Measurements from ENCODE around the gene PSMG4. TPM values are rescaled to one million over a fixed set of nuclear protein-coding genes. Genes with fewer than 3 reads are reported as not detected.
A peak's percentile ranks its signal among the peaks of the same experiment; 100 is the strongest.

The PSMG4 gene
- total and polyA plus RNA-seq, 12 donors: 8.1 to 38.6 (median 10.3) TPM

DNA sequence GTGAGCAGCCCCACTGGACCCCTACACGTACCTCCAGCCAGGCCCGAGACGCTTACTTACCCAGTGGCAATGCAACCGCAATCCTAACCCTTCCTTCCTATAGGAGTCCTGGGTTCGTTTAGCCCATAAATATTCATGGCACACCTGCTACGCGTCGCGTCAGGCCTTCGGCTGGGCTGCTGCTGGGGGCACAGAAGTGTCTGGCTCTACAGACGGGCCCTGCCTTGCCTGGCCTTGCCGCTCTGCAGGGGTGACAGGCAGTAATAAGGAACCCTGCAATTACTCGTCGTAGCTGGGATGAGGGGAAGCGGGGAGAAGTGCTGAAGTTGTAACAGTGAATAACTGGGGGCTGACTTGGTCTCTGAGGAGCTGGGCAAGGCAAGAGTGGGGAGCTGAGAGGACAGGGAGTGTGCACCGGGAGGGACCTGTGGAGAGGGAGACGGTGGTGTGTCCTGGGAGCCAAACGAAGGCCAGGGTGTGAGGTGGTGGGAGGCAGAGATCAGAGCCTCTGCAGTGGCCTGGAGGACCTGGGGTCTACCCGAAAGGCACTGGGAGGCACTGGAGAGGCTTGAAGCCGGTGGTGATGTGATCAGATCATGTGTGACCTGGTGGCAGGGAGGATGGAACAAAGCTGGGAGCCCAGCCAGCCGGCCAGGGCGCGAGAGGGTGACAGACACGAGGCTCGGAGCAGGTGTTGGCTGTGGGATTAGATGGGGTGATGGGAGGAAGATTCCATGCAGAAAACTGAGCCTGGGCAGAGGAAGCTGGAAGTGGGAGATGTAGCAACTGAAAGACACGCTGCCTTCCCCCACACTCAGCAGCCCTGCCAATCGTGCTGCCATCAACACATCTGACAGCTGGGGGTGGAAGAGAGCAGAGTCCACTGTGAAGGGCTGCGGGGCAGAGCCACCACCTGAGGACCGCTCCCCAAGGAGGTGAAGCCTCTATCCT, 36.4 kb downstream of the PSMG4 start:
- H3K9me3 ChIP-seq: no peaks in the 10 kb centered on the region
- H3K27me3 ChIP-seq: peaks cover 0 to 6% (median 0%) of the 10 kb centered on the region in 7 donors
- TF ChIP-seq, protein P1, sequence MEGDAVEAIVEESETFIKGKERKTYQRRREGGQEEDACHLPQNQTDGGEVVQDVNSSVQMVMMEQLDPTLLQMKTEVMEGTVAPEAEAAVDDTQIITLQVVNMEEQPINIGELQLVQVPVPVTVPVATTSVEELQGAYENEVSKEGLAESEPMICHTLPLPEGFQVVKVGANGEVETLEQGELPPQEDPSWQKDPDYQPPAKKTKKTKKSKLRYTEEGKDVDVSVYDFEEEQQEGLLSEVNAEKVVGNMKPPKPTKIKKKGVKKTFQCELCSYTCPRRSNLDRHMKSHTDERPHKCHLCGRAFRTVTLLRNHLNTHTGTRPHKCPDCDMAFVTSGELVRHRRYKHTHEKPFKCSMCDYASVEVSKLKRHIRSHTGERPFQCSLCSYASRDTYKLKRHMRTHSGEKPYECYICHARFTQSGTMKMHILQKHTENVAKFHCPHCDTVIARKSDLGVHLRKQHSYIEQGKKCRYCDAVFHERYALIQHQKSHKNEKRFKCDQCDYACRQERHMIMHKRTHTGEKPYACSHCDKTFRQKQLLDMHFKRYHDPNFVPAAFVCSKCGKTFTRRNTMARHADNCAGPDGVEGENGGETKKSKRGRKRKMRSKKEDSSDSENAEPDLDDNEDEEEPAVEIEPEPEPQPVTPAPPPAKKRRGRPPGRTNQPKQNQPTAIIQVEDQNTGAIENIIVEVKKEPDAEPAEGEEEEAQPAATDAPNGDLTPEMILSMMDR (IDR thresholded peaks at IDR 0.05): peak in 2 of 9 donors; percentile 14 to 26
- intact Hi-C loops (cut with DNase I): loop anchor here in 2 of 10 donors (5.0 to 10.0 kb wide), 2 partner anchors 160 to 162 kb away; partner anchors contain the start of gene SLC22A23 (in 2 of the 2)
- ATAC-seq (peak in 7 of 8 donors; percentile 25 to 80 (median 41)), DNase-seq (no peak)
- H3K36me3 ChIP-seq: no peaks in the 10 kb centered on the region
- 58 to 63% methylated on average over 29 of the region's 29 CpGs for WGBS, 2 donors
- no peak overlapping the region for H3K27ac ChIP-seq
- no peak overlapping the region for H3K4me3 ChIP-seq
- H3K4me1 ChIP-seq: peaks cover 0 to 30% (median 5%) of the 10 kb centered on the region in 9 donors

DNA sequence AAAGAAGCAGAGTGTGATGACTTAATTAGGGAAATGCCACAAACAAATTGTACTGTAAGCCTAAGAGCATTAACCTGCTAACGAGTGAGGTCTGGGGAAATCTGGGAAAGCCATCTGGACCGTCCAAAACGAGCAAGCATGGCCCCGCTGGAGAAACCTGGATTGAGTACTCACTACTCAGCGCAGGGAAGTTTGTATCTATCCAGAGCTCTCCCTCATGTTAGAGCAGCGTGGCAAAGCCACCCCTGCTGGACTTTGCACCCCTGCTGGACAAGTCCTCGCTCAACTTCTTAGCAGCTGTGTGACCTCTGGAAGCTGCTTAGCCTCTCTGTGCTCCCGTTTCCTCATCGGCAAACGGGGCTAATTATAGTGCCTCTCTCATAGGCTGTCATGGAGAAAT, 37.3 kb downstream of the PSMG4 start:
- Histone ChIP-seq H3K27ac (no peak overlapping the region), H3K9me3 (no peaks in the 10 kb centered on the region), H3K36me3 (no peaks in the 10 kb centered on the region), H3K4me3 (no peak overlapping the region), H3K27me3 (peaks cover 0 to 6% (median 0%) of the 10 kb centered on the region in 7 donors), H3K4me1 (peaks cover 0 to 30% (median 5%) of the 10 kb centered on the region in 9 donors)
- TF ChIP-seq, protein P1 (IDR thresholded peaks at IDR 0.05): no peak
- ATAC-seq (no peak), DNase-seq (no peak)
- intact Hi-C loops (cut with DNase I): loop anchor here in 1 of 10 donors (10.0 kb wide), 1 partner anchor 159 kb away; the partner anchor contains the start of gene SLC22A23
- 75 to 76% methylated on average over 10 of the region's 10 CpGs for WGBS, 2 donors

- H3K27ac ChIP-seq: no peak overlapping the region
- H3K36me3 ChIP-seq: no peaks in the 10 kb centered on the region
- H3K27me3 ChIP-seq: peaks cover 0 to 6% (median 0%) of the 10 kb centered on the region in 7 donors
- ATAC-seq (no peak), DNase-seq (no peak)
- no peak overlapping the region for H3K4me3 ChIP-seq
- WGBS, 2 donors: 86 to 92% methylated on average over 11 of the region's 11 CpGs
- TF ChIP-seq, protein P1 (IDR thresholded peaks at IDR 0.05): no peak
- peaks cover 0 to 30% (median 5%) of the 10 kb centered on the region in 9 donors for H3K4me1 ChIP-seq
- intact Hi-C loops (cut with DNase I): loop anchor here in 1 of 10 donors (10.0 kb wide), 1 partner anchor 158 kb away; the partner anchor contains the start of gene SLC22A23
- H3K9me3 ChIP-seq: peaks cover 0 to 2% (median 0%) of the 10 kb centered on the region in 11 donors
These were observed 37.8 kb downstream of the PSMG4 start for GRCh38 chr6:3296537-3296936.

- WGBS, 2 donors: 87 to 89% methylated on average over 9 of the region's 9 CpGs
- no peak for DNase-seq
- Histone ChIP-seq H3K27me3 (peaks cover 0 to 6% (median 0%) of the 10 kb centered on the region in 7 donors), H3K36me3 (no peaks in the 10 kb centered on the region), H3K9me3 (peaks cover 0 to 6% (median 0%) of the 10 kb centered on the region in 11 donors), H3K4me1 (peaks cover 0 to 26% (median 5%) of the 10 kb centered on the region in 9 donors), H3K27ac (no peak overlapping the region), H3K4me3 (no peak overlapping the region)
- TF ChIP-seq, protein P1 (IDR thresholded peaks at IDR 0.05): no peak
- intact Hi-C loops (cut with DNase I): loop anchor here in 1 of 10 donors (10.0 kb wide), 1 partner anchor 158 kb away; the partner anchor contains the start of gene SLC22A23
- ATAC-seq: no peak
These were observed 38.3 kb downstream of the PSMG4 start for GRCh38 chr6:3297006-3297405.

All from heart right ventricle (tissue), 16 donors.